K562 treated with DMSO at 1 percent for 24 hours (cell line): ENCODE measurements around the gene EMC7. TPM values are rescaled to one million over a fixed set of nuclear protein-coding genes. Genes with fewer than 3 reads are reported as not detected.

Experiments used
- total RNA-seq: library from RNA; unstranded; fragments of 300-600 nt; gene quantifications from 2 replicates; pipeline ENCODE4 v1.2.3, GENCODE V29; 2022; ENCODE audit warnings: low read depth; ENCODE audit not compliant: insufficient read depth

The EMC7 gene
- total RNA-seq, result 77.6 and 84.2 TPM in 2 replicates

DNA sequence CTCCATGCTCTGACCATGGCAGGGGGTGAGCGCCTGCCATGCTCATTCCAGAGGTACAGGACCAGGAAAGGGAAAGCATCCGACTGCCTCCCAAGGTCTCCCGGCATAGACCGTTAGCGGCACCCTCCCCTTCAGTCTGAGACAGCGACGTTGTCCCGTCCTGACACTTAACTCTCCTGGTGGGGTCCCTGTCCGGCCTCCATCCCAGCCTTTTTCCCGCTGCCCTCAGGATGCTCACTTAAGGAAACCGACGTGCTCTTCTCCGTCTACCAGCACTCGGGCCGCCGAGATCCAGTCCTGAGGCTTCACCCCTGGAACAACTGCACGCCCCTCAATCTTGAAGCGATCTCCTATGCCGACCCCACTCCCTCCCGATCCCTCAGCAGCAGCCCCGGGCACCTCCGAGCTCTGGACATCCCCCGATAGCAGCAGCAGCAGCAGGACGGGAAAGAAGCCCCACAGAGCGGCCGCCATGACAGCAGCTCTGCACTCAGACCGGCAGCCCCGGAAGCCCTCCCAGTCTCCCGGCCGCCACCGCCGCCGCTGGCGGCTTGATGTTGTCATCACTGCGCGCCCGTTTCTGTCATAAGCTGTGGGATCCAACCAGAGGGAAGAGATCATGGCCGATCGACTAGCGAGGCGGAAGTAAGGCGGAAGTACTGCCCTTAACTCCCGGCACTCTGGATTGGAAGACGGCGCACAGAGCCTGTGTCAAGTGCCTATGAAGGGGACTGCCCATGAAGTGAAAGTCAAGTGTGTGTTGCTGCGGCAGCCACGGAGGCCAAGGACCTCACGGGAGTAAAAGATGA, at the start of gene EMC7, which contains the start of gene PGBD4:
Gene EMC7 (minus strand): TSS at position 497 of the 809 bp plus-strand sequence. CDS start 23 bp downstream, at position 474.
Gene PGBD4 (plus strand): TSS at position 718 of the 809 bp plus-strand sequence. CDS start 449 bp downstream, outside the sequence.

DNA sequence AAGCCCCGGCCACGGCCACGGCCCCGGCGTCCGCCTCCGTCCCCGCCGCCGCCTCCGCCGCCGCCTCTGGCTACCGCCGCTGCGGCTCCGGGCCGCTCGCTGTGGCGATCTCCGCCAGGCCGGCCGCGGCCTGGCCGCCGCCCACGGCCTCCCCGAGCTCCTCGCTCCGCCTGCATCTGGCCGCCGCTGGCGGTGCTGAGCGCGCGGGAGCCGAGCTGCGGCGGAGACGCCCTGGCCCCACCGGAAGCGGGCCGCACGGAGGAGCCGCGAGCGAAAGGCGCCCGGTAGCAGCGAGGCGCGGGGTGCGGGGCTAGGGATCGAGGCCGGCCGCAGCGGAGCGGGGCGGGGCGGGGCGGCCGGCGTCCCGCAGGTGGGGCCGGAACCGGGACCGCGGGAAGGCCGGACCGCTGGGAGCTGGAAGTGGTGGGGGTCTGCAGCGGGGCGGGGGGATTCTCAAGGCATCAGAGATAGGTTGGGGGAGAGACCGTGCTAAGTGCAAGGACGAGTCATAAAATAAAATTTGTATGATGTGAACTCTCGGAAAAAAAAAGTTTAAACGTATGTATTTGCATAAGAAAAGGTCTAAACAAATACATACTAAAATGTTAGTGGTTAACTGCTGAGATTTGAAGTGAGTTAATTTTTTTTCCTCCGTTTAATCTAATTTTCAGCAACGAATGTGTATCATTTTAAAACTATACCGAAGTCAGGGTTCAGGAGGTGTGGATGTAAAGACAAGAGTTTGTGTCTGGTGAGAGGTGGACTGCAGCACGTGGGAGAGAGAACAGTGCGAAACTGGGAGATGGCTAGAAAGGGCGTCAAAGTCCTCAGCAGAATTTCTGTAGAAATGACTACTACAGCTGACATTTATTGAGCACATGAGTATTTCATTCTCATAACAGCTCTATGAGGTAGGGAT, 62.5 kb downstream of the EMC7 start, which contains the start of gene AVEN:
Gene AVEN (minus strand): TSS at position 334 of the 919 bp plus-strand sequence. CDS start 158 bp downstream, at position 176.

Other genes with a start within 250 kb of the EMC7 start
- gene CHRM5, start 133.4 kb downstream of the EMC7 start, total RNA-seq, result 0.20 TPM in 1 of 2 replicates, not detected in the other
- gene AVEN, start 62.7 kb downstream of the EMC7 start, total RNA-seq, result 4.2 and 4.9 TPM in 2 replicates
- gene PGBD4, start 221 bp upstream of the EMC7 start, total RNA-seq, result 0.97 and 1.0 TPM in 2 replicates
- gene KATNBL1, start 108.2 kb upstream of the EMC7 start, total RNA-seq, result 15.9 and 16.7 TPM in 2 replicates
- gene EMC4, start 123.2 kb upstream of the EMC7 start, total RNA-seq, result 102 and 104 TPM in 2 replicates
- gene SLC12A6, start 235.9 kb upstream of the EMC7 start, total RNA-seq, result 8.3 and 9.9 TPM in 2 replicates
- 250 and 274 TPM in 2 replicates for gene NOP10, start 241.3 kb upstream of the EMC7 start, total RNA-seq
- not detected in 2 replicates for gene NUTM1, start 241.5 kb upstream of the EMC7 start, total RNA-seq